ENCODE measurements around the gene ADIPOQ. TPM values are rescaled to one million over a fixed set of nuclear protein-coding genes. Genes with fewer than 3 reads are reported as not detected.

Gene ADIPOQ
- total RNA-seq, 1 donor from 2014 or later: not detected

GRCh38 chr3:186839874-186840641 lies 2.5 kb upstream of the ADIPOQ start:
- Histone ChIP-seq H3K4me1 (no peaks in the 10 kb centered on the region), H3K9me3 (ENCODE audit: low read depth) (no peaks in the 10 kb centered on the region), H3K79me2 (ENCODE audit: low read depth) (no peaks in the 10 kb centered on the region), H2AFZ (replicated peaks) (no peak overlapping the region), H3K36me3 (no peaks in the 10 kb centered on the region), H3F3A (ENCODE audit: low read depth) (no peaks in the 10 kb centered on the region), H3K4me2 (no peak overlapping the region), H3K27me3 (no peaks in the 10 kb centered on the region), H3K4me3 (no peak overlapping the region), H4K20me1 (ENCODE audit: low read depth) (no peaks in the 10 kb centered on the region), H3K27ac (no peak overlapping the region), H3K9ac (no peak overlapping the region)
- Mint-ChIP-seq H3K27ac (no peak overlapping the region), H3K9me3 (no peaks in the 10 kb centered on the region), H3K27me3 (ENCODE audit: insufficient read depth, low read depth) (peaks cover 8% of the 10 kb centered on the region), H3K4me1 (no peaks in the 10 kb centered on the region), H3K4me3 (no peak overlapping the region), H3K36me3 (no peaks in the 10 kb centered on the region)
- no peak for DNase-seq (ENCODE audit: low spot score)
- TF ChIP-seq CTCF (IDR thresholded peaks at IDR 0.05) (no peak), EZH2 (IDR thresholded peaks at IDR 0.05) (no peak), EZH2phosphoT487 (IDR thresholded peaks at IDR 0.05) (no peak)

- Histone ChIP-seq H3K79me2 (ENCODE audit: low read depth) (no peaks in the 10 kb centered on the region), H4K20me1 (ENCODE audit: low read depth) (no peaks in the 10 kb centered on the region), H3K4me2 (no peak overlapping the region), H3F3A (ENCODE audit: low read depth) (no peaks in the 10 kb centered on the region), H3K27me3 (no peaks in the 10 kb centered on the region), H3K27ac (no peak overlapping the region), H3K4me1 (no peaks in the 10 kb centered on the region), H3K9ac (no peak overlapping the region), H2AFZ (replicated peaks) (no peak overlapping the region), H3K4me3 (no peak overlapping the region), H3K36me3 (no peaks in the 10 kb centered on the region), H3K9me3 (ENCODE audit: low read depth) (no peaks in the 10 kb centered on the region)
- Mint-ChIP-seq H3K36me3 (no peaks in the 10 kb centered on the region), H3K9me3 (no peaks in the 10 kb centered on the region), H3K27me3 (ENCODE audit: insufficient read depth, low read depth) (peaks cover 8% of the 10 kb centered on the region), H3K4me1 (no peaks in the 10 kb centered on the region), H3K4me3 (no peak overlapping the region), H3K27ac (no peak overlapping the region)
- DNase-seq (ENCODE audit: low spot score): no peak
- TF ChIP-seq EZH2phosphoT487 (IDR thresholded peaks at IDR 0.05) (no peak), CTCF (IDR thresholded peaks at IDR 0.05) (no peak), EZH2 (IDR thresholded peaks at IDR 0.05) (no peak)
Observed at GRCh38 chr3:186841620-186842019, 890 bp upstream of the ADIPOQ start.

GRCh38 chr3:186843039-186843432 lies 526 bp downstream of the ADIPOQ start:
- Histone ChIP-seq H3K27ac (no peak overlapping the region), H3K9ac (no peak overlapping the region), H3K27me3 (no peaks in the 10 kb centered on the region), H3K4me1 (no peaks in the 10 kb centered on the region), H3K4me3 (no peak overlapping the region), H3F3A (ENCODE audit: low read depth) (no peaks in the 10 kb centered on the region), H4K20me1 (ENCODE audit: low read depth) (no peaks in the 10 kb centered on the region), H3K4me2 (no peak overlapping the region), H3K36me3 (no peaks in the 10 kb centered on the region), H3K9me3 (ENCODE audit: low read depth) (no peaks in the 10 kb centered on the region), H2AFZ (replicated peaks) (no peak overlapping the region), H3K79me2 (ENCODE audit: low read depth) (no peaks in the 10 kb centered on the region)
- H3K27me3 Mint-ChIP-seq (ENCODE audit: insufficient read depth, low read depth): peaks cover 6% of the 10 kb centered on the region
- no peak for TF ChIP-seq CTCF (IDR thresholded peaks at IDR 0.05)
- no peaks in the 10 kb centered on the region for H3K4me1 Mint-ChIP-seq
- no peak overlapping the region for H3K27ac Mint-ChIP-seq
- no peak for DNase-seq (ENCODE audit: low spot score)
- no peaks in the 10 kb centered on the region for H3K9me3 Mint-ChIP-seq
- no peaks in the 10 kb centered on the region for H3K36me3 Mint-ChIP-seq
- H3K4me3 Mint-ChIP-seq: no peak overlapping the region

Measured in neural progenitor cell (in vitro differentiated cells).